PC-9 (cell line): ENCODE results near the gene TDRD1. TPM values are rescaled to one million over a fixed set of nuclear protein-coding genes. Genes with fewer than 3 reads are reported as not detected.

Experiments
- BruUV-seq: library from RNA; stranded (reverse); fragments of 400-500 nt; replicated peaks from 2 replicates; lab custom pipeline; 2021; lab: Mats Ljungman, UMichigan
- CTCF ChIA-PET: fragments of 300-600 bp; sonication (Branson Sonifier 250); formaldehyde crosslinking; loops from one replicate; lab custom pipeline; 2022; ENCODE audit warnings: antibody characterized with exemption; lab: Charles Lee
- POLR2A ChIA-PET: fragments of 300-600 bp; sonication (Branson Sonifier 250); formaldehyde crosslinking; loops from one replicate; lab custom pipeline; 2022; ENCODE audit warnings: antibody characterized with exemption; ENCODE audit not compliant: unreplicated experiment; lab: Charles Lee
- DNase-seq, 2 experiments: peaks; one replicate each; pipeline versions ENCODE4 v3.0.0 to v3.0.0-alpha.2; 2015 to 2022; ENCODE audit warnings: mixed read lengths in 1 of 2
- H2AFZ ChIP-seq: fragments of 200-600 bp; sonication (generic); 2 replicates; pipeline ENCODE4 v1.8.1; 2017; ENCODE audit warnings: antibody characterized with exemption
- H3F3A ChIP-seq: fragments of 200-600 bp; sonication (generic); 2 replicates; pipeline ENCODE4 v1.8.1; 2017; ENCODE audit warnings: antibody characterized with exemption, mild to moderate bottlenecking, low read depth; ENCODE audit not compliant: insufficient read depth
- H3K27ac ChIP-seq: fragments of 200-600 bp; sonication (generic); 2 replicates; pipeline ENCODE4 v1.6.1; 2016; ENCODE audit warnings: mixed run types
- H3K27me3 ChIP-seq: fragments of 200-600 bp; sonication (generic); 2 replicates; pipeline ENCODE4 v1.6.1; 2016; ENCODE audit warnings: low read depth, mixed run types; ENCODE audit not compliant: insufficient read depth
- H3K36me3 ChIP-seq: fragments of 200-600 bp; sonication (generic); 2 replicates; pipeline ENCODE4 v1.6.1; 2016; ENCODE audit warnings: low read depth, mixed run types
- H3K4me1 ChIP-seq: fragments of 200-600 bp; sonication (generic); replicated peaks from 2 replicates; pipeline ENCODE4 v1.6.1; 2016; ENCODE audit warnings: mixed run types; ENCODE audit not compliant: insufficient read depth
- H3K4me2 ChIP-seq: fragments of 200-600 bp; sonication (generic); 2 replicates; pipeline ENCODE4 v1.6.1; 2017; ENCODE audit warnings: mixed run types
- H3K4me3 ChIP-seq: fragments of 200-600 bp; sonication (generic); 2 replicates; pipeline ENCODE4 v1.6.1; 2016; ENCODE audit warnings: mixed run types
- H3K79me2 ChIP-seq: fragments of 200-600 bp; sonication (generic); 2 replicates; pipeline ENCODE4 v1.6.1; 2017; ENCODE audit warnings: low read depth, mixed run types
- H3K9me2 ChIP-seq: fragments of 200-600 bp; sonication (generic); 2 replicates; pipeline ENCODE4 v1.8.1; 2017; ENCODE audit warnings: mild to moderate bottlenecking; ENCODE audit not compliant: insufficient read depth
- H3K9me3 ChIP-seq: fragments of 200-600 bp; sonication (generic); 2 replicates; pipeline ENCODE4 v1.8.1; 2016; ENCODE audit warnings: low read depth; ENCODE audit not compliant: insufficient read depth
- H4K20me1 ChIP-seq: fragments of 200-600 bp; sonication (generic); 2 replicates; pipeline ENCODE4 v1.8.1; 2017; ENCODE audit not compliant: insufficient read depth
- EZH2 ChIP-seq: fragments of 200-600 bp; sonication (generic); IDR thresholded peaks from 2 replicates; pipeline ENCODE4 v1.8.0; 2017; ENCODE audit warnings: antibody characterized with exemption, low read depth
- intact Hi-C: fragments of 100-400 bp; cut with micrococcal nuclease; formaldehyde crosslinking; loops from one replicate; pipeline ENCODE4 v1.10.0; 2022; ENCODE audit not compliant: unreplicated experiment
- total RNA-seq: library from RNA; stranded (reverse); gene quantifications from 2 replicates; pipeline ENCODE4 v1.2.3, GENCODE V29; 2021
- TF ChIP-seq, protein P1 (sequence below): fragments of 200-600 bp; sonication (generic); conservative IDR thresholded peaks from 2 replicates; pipeline ENCODE4 v1.6.1; 2017; ENCODE audit warnings: mixed run types, antibody characterized with exemption, mild to moderate bottlenecking, moderate library complexity

Gene TDRD1
- total RNA-seq, 1 experiment from 2014 or later: not detected

DNA sequence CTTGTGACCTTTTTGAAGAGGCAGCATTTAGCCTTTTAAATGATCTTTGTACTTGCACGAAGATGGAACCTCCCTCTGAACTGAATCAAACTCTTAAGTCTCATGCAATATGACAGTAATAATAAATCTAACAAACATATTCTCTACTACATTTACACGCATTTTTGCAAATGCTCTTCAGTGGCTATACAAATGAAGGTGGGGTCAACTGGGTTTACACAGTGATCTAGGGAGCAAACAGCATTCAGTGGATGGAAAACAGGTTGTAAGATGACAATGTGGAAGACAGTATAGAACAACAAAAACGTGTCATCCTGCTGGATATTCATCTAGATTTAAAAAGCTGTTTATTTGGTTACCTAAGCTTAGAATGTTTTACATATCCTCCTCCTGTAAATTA is 12.7 kb upstream of the TDRD1 start:
- no peak for TF ChIP-seq EZH2
- TF ChIP-seq, protein P1, sequence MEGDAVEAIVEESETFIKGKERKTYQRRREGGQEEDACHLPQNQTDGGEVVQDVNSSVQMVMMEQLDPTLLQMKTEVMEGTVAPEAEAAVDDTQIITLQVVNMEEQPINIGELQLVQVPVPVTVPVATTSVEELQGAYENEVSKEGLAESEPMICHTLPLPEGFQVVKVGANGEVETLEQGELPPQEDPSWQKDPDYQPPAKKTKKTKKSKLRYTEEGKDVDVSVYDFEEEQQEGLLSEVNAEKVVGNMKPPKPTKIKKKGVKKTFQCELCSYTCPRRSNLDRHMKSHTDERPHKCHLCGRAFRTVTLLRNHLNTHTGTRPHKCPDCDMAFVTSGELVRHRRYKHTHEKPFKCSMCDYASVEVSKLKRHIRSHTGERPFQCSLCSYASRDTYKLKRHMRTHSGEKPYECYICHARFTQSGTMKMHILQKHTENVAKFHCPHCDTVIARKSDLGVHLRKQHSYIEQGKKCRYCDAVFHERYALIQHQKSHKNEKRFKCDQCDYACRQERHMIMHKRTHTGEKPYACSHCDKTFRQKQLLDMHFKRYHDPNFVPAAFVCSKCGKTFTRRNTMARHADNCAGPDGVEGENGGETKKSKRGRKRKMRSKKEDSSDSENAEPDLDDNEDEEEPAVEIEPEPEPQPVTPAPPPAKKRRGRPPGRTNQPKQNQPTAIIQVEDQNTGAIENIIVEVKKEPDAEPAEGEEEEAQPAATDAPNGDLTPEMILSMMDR: no peak
- Histone ChIP-seq H3K79me2 (peaks cover 78% of the 10 kb centered on the region), H3K4me1 (peaks cover 23% of the 10 kb centered on the region), H3K27ac (peak overlapping the region; percentile 58), H3F3A (peaks cover 11% of the 10 kb centered on the region; the same call in 1 of the 2 replicates), H3K9me2 (no peaks in the 10 kb centered on the region), H4K20me1 (no peaks in the 10 kb centered on the region), H3K4me2 (peak overlapping the region; percentile 62), H2AFZ (no peak overlapping the region), H3K4me3 (no peak overlapping the region; the same call in 1 of the 2 replicates), H3K9me3 (peaks cover 5% of the 10 kb centered on the region), H3K36me3 (peaks cover 27% of the 10 kb centered on the region), H3K27me3 (no peaks in the 10 kb centered on the region)
- no peak for DNase-seq
- BruUV-seq: no TSS peak
- intact Hi-C loops: loop anchor here (1.0 kb wide), 1 partner anchor 8 kb away; the partner anchor contains the start of gene CCDC186
- POLR2A ChIA-PET: interaction anchor here (0.6 kb wide), 1 partner anchor 16 kb away, joined by 4 read pairs; no protein-coding TSS in a partner anchor
- CTCF ChIA-PET: no interaction called here

DNA sequence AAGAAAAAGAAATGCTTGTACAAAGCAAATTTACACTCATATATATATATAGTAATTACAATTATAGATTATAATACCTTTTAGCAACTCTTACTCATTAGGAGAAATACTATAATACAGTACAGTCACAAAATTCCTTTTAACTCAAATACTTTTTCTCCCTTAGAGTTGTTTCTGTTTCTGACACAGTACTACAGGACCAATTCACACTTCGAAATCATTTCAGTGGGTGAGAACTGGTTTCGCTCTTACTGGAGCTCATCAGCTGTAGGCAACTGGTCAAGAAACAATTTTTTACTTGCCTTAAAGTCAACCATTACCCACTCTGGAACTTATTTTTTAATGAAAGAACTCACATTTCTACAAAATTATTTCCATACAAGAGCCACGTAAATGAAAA is 11.2 kb upstream of the TDRD1 start:
- Histone ChIP-seq H3K4me2 (no peak overlapping the region), H4K20me1 (no peaks in the 10 kb centered on the region; the same call in 1 of the 2 replicates), H3K27ac (no peak overlapping the region), H3K4me3 (no peak overlapping the region), H3K27me3 (no peaks in the 10 kb centered on the region), H2AFZ (no peak overlapping the region), H3K9me2 (no peaks in the 10 kb centered on the region), H3F3A (peaks cover 11% of the 10 kb centered on the region; the same call in 1 of the 2 replicates), H3K79me2 (peaks cover 80% of the 10 kb centered on the region), H3K36me3 (peaks cover 21% of the 10 kb centered on the region; the same call in 1 of the 2 replicates), H3K9me3 (peaks cover 5% of the 10 kb centered on the region), H3K4me1 (peaks cover 34% of the 10 kb centered on the region)
- intact Hi-C loops: no loop called here
- no peak for DNase-seq
- POLR2A ChIA-PET: no interaction called here
- BruUV-seq: no TSS peak
- TF ChIP-seq, protein P1: no peak
- no peak for TF ChIP-seq EZH2
- CTCF ChIA-PET: no interaction called here

DNA sequence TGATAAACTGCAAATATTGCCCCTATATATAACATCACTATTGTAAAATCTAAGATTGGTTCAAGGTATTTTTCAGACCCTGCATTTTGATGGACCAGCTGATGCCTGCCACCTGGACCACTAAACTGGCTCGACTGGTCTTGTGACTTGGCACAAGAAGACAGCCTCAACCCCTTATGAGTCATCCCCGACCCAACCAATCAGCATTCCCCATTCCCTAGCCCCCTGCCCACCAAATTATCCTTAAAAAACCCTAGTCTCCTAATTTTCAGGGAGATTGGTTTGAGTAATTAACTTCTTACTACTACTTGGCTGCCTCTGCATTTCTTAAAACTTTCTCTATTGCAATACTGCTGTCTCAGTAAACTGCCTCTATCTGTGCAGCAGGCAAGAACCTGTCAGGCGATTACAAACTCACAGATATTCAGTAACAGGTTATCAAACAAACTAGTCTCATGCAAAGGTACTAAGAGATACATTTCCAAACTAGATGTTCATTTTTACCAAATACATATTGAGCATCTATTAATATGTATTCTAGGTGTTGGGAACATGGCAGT is 10.6 kb upstream of the TDRD1 start:
- intact Hi-C loops: no loop called here
- Histone ChIP-seq H2AFZ (no peak overlapping the region), H3K36me3 (peaks cover 15% of the 10 kb centered on the region; the same call in 1 of the 2 replicates), H3K4me3 (no peak overlapping the region), H3K79me2 (peaks cover 80% of the 10 kb centered on the region), H3K4me1 (peaks cover 34% of the 10 kb centered on the region), H3K27ac (no peak overlapping the region), H3K9me3 (peaks cover 5% of the 10 kb centered on the region), H3K27me3 (no peaks in the 10 kb centered on the region), H4K20me1 (no peaks in the 10 kb centered on the region; the same call in 1 of the 2 replicates), H3F3A (peaks cover 11% of the 10 kb centered on the region; the same call in 1 of the 2 replicates), H3K4me2 (no peak overlapping the region), H3K9me2 (no peaks in the 10 kb centered on the region)
- ChIA-PET CTCF (no interaction called here), POLR2A (no interaction called here)
- TF ChIP-seq, protein P1: no peak
- no peak for TF ChIP-seq EZH2
- no peak for DNase-seq
- no TSS peak for BruUV-seq
